Neural progenitor cell (in vitro differentiated cells): ENCODE data around the gene GPR180. TPM values are rescaled to one million over a fixed set of nuclear protein-coding genes. Genes with fewer than 3 reads are reported as not detected.

ENCODE experiments used
- DNase-seq: peaks from one replicate; pipeline ENCODE4 v3.0.0-alpha.2; 2016; ENCODE audit warnings: low spot score
- H2AFZ ChIP-seq: fragments of 200-600 bp; sonication (generic); replicated peaks from 2 replicates; pipeline ENCODE4 v1.6.1; 2016; ENCODE audit warnings: antibody characterized with exemption
- H3F3A ChIP-seq: fragments of 200-600 bp; sonication (generic); 2 replicates; pipeline ENCODE4 v1.6.1; 2016; ENCODE audit warnings: antibody characterized with exemption, low read depth
- H3K27ac ChIP-seq: fragments of 200-600 bp; sonication (generic); 2 replicates; pipeline ENCODE4 v1.5.1; 2016; ENCODE audit warnings: mild to moderate bottlenecking
- H3K27me3 ChIP-seq: fragments of 200-600 bp; sonication (generic); 2 replicates; pipeline ENCODE4 v1.6.1; 2016; ENCODE audit warnings: mild to moderate bottlenecking, moderate library complexity
- H3K36me3 ChIP-seq: fragments of 200-600 bp; sonication (generic); 2 replicates; pipeline ENCODE4 v1.5.1; 2016
- H3K4me1 ChIP-seq: fragments of 200-600 bp; sonication (generic); 2 replicates; pipeline ENCODE4 v1.6.1; 2016; ENCODE audit warnings: mixed run types
- H3K4me2 ChIP-seq: fragments of 200-600 bp; sonication (generic); 2 replicates; pipeline ENCODE4 v1.6.1; 2016
- H3K4me3 ChIP-seq: fragments of 200-600 bp; sonication (generic); 2 replicates; pipeline ENCODE4 v1.5.1; 2016
- H3K79me2 ChIP-seq: fragments of 200-600 bp; sonication (generic); 2 replicates; pipeline ENCODE4 v1.6.1; 2016; ENCODE audit warnings: low read depth
- H3K9ac ChIP-seq: fragments of 200-600 bp; sonication (generic); 2 replicates; pipeline ENCODE4 v1.6.1; 2016
- H3K9me3 ChIP-seq: fragments of 200-600 bp; sonication (generic); 2 replicates; pipeline ENCODE4 v1.5.1; 2016; ENCODE audit warnings: low read depth
- H4K20me1 ChIP-seq: fragments of 200-600 bp; sonication (generic); 2 replicates; pipeline ENCODE4 v1.6.1; 2016; ENCODE audit warnings: low read depth
- H3K27ac Mint-ChIP-seq: 3 replicates; pipeline ENCODE4 v1.8.0; 2021; ENCODE audit warnings: mixed read lengths
- H3K27me3 Mint-ChIP-seq: 2 replicates; pipeline ENCODE4 v1.8.0; 2022; ENCODE audit warnings: low read depth, mild to moderate bottlenecking, inconsistent platforms, moderate library complexity, mixed read lengths; ENCODE audit not compliant: insufficient read depth
- H3K36me3 Mint-ChIP-seq: 3 replicates; pipeline ENCODE4 v1.8.0; 2021; ENCODE audit warnings: mixed read lengths
- H3K4me1 Mint-ChIP-seq: 3 replicates; pipeline ENCODE4 v1.8.0; 2021; ENCODE audit warnings: mixed read lengths
- H3K4me3 Mint-ChIP-seq: 3 replicates; pipeline ENCODE4 v1.8.0; 2021; ENCODE audit warnings: mild to moderate bottlenecking, moderate library complexity, mixed read lengths
- H3K9me3 Mint-ChIP-seq: 3 replicates; pipeline ENCODE4 v1.8.0; 2020; ENCODE audit warnings: mixed read lengths
- EZH2 ChIP-seq: fragments of 200-600 bp; sonication (generic); IDR thresholded peaks from 2 replicates; pipeline ENCODE4 v1.6.1; 2017; ENCODE audit warnings: antibody characterized with exemption, mild to moderate bottlenecking, moderate library complexity
- EZH2phosphoT487 ChIP-seq: fragments of 200-600 bp; sonication (generic); IDR thresholded peaks from 2 replicates; pipeline ENCODE4 v1.6.1; 2017; ENCODE audit warnings: antibody characterized with exemption
- total RNA-seq: library from RNA; depleted of rRNA; stranded (reverse); fragments of >200 nt; gene quantifications from 2 replicates; pipeline ENCODE4 v1.2.3, GENCODE V29; 2015; ENCODE audit warnings: low replicate concordance
- TF ChIP-seq, protein P1 (sequence below): fragments of 200-600 bp; sonication (generic); IDR thresholded peaks from 2 replicates; pipeline ENCODE4 v1.5.1; 2017; ENCODE audit warnings: antibody characterized with exemption, mild to moderate bottlenecking

Gene GPR180
- total RNA-seq, 1 donor from 2014 or later: 16.5 TPM

DNA sequence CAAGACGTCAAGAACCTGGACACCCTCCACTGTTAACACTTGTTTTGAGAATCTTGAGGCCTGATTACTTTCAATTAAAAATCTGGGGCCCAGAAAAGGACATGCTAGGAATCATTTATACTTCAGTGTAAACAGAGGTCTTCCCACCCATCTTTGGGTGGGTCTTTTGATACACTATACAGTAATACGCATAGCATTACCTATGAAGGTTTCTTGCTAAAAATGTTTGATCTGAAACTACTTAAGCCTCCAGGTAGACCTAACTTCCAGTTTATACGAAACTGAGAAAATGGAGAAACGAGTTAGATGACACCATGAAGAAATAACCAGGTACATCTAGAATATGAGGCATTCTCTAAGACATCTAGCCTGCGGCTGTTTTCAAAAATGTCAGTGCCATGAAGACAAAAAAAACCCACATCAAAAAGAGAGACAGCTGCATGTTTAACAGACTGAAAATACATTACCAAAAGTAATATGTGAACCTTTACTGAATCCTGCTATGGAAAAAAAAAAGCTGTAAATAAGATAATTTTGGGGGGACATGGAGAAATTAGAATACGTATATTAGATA is 42.3 kb upstream of the GPR180 start:
- no peak overlapping the region for H3K4me2 ChIP-seq
- no peak overlapping the region for H3K27ac ChIP-seq
- Mint-ChIP-seq H3K27me3 (peaks cover 4% of the 10 kb centered on the region), H3K4me3 (no peak overlapping the region), H3K4me1 (no peaks in the 10 kb centered on the region), H3K36me3 (no peaks in the 10 kb centered on the region), H3K9me3 (no peaks in the 10 kb centered on the region), H3K27ac (no peak overlapping the region)
- no peaks in the 10 kb centered on the region for H3K4me1 ChIP-seq
- H3K9ac ChIP-seq: no peak overlapping the region
- H3K27me3 ChIP-seq: no peaks in the 10 kb centered on the region
- H3K79me2 ChIP-seq: no peaks in the 10 kb centered on the region
- no peaks in the 10 kb centered on the region for H3K9me3 ChIP-seq
- no peaks in the 10 kb centered on the region for H3F3A ChIP-seq
- TF ChIP-seq EZH2phosphoT487 (no peak), EZH2 (no peak)
- TF ChIP-seq, protein P1, sequence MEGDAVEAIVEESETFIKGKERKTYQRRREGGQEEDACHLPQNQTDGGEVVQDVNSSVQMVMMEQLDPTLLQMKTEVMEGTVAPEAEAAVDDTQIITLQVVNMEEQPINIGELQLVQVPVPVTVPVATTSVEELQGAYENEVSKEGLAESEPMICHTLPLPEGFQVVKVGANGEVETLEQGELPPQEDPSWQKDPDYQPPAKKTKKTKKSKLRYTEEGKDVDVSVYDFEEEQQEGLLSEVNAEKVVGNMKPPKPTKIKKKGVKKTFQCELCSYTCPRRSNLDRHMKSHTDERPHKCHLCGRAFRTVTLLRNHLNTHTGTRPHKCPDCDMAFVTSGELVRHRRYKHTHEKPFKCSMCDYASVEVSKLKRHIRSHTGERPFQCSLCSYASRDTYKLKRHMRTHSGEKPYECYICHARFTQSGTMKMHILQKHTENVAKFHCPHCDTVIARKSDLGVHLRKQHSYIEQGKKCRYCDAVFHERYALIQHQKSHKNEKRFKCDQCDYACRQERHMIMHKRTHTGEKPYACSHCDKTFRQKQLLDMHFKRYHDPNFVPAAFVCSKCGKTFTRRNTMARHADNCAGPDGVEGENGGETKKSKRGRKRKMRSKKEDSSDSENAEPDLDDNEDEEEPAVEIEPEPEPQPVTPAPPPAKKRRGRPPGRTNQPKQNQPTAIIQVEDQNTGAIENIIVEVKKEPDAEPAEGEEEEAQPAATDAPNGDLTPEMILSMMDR: no peak
- no peaks in the 10 kb centered on the region for H3K36me3 ChIP-seq
- no peaks in the 10 kb centered on the region for H4K20me1 ChIP-seq
- DNase-seq: no peak
- H3K4me3 ChIP-seq: no peak overlapping the region
- no peak overlapping the region for H2AFZ ChIP-seq

DNA sequence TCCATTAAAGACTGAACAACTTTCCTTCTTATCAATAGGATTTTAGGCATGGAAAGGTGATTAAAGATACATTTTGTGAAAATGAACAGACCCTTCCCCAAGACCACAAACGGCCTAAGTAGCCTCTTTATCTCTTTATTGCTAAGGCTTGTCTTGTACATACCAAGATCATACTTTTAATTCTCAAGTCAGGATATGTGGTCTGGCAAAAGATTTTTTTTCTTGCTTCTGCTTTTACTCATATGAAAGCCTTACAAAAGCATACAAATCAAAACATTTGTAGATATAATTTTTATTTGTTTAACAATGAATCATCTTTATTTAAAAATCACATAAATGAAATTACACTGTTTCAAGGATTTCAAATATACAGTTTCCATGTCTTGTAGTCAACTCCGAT is 41.5 kb upstream of the GPR180 start:
- Histone ChIP-seq H3K9ac (no peak overlapping the region), H3K27me3 (no peaks in the 10 kb centered on the region), H3K9me3 (no peaks in the 10 kb centered on the region), H3K4me3 (no peak overlapping the region), H3K27ac (no peak overlapping the region), H3F3A (no peaks in the 10 kb centered on the region), H2AFZ (no peak overlapping the region), H3K36me3 (no peaks in the 10 kb centered on the region), H4K20me1 (no peaks in the 10 kb centered on the region), H3K4me2 (no peak overlapping the region), H3K79me2 (no peaks in the 10 kb centered on the region), H3K4me1 (no peaks in the 10 kb centered on the region)
- DNase-seq: no peak
- Mint-ChIP-seq H3K4me3 (no peak overlapping the region), H3K36me3 (no peaks in the 10 kb centered on the region), H3K27me3 (peaks cover 2% of the 10 kb centered on the region), H3K4me1 (no peaks in the 10 kb centered on the region), H3K9me3 (no peaks in the 10 kb centered on the region), H3K27ac (no peak overlapping the region)
- TF ChIP-seq, protein P1: no peak
- TF ChIP-seq EZH2phosphoT487: no peak
- no peak for TF ChIP-seq EZH2

DNA sequence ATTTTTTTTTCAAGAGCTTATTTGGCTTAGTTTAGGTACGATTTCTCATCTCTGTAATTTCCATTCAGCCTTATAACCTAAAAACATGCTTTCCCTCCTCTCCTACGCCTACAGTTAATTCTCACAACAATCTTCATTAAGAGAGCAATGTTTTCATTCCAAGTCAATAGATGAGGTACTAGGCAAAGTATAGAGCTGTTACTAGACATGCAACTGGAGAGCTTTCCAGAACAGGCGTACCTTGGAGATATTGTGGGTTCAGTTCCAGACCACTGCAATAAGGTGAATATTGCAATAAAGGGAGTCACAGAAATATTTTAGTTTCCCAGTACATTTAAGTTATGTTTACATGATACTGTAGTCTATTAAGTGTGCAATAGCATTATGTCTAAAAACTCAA is 40.5 kb upstream of the GPR180 start:
- no peak overlapping the region for H3K4me2 ChIP-seq
- no peaks in the 10 kb centered on the region for H3K4me1 ChIP-seq
- no peak overlapping the region for H3K4me3 Mint-ChIP-seq
- H2AFZ ChIP-seq: no peak overlapping the region
- no peak overlapping the region for H3K4me3 ChIP-seq
- no peak overlapping the region for H3K9ac ChIP-seq
- H3F3A ChIP-seq: no peaks in the 10 kb centered on the region
- TF ChIP-seq EZH2: no peak
- TF ChIP-seq, protein P1: no peak
- no peak for TF ChIP-seq EZH2phosphoT487
- H3K4me1 Mint-ChIP-seq: no peaks in the 10 kb centered on the region
- no peaks in the 10 kb centered on the region for H3K36me3 Mint-ChIP-seq
- H3K27me3 Mint-ChIP-seq: peaks cover 4% of the 10 kb centered on the region
- no peaks in the 10 kb centered on the region for H3K79me2 ChIP-seq
- no peak for DNase-seq
- H3K27ac Mint-ChIP-seq: no peak overlapping the region
- no peaks in the 10 kb centered on the region for H4K20me1 ChIP-seq
- H3K27ac ChIP-seq: no peak overlapping the region
- H3K9me3 Mint-ChIP-seq: no peaks in the 10 kb centered on the region
- no peaks in the 10 kb centered on the region for H3K9me3 ChIP-seq
- no peaks in the 10 kb centered on the region for H3K27me3 ChIP-seq
- H3K36me3 ChIP-seq: no peaks in the 10 kb centered on the region
